Liver (tissue), 9 donors: ENCODE data around the gene OR2S2. TPM values are rescaled to one million over a fixed set of nuclear protein-coding genes. Genes with fewer than 3 reads are reported as not detected.

Experiments
- DNase-seq: peaks from one replicate; pipeline ENCODE4 v3.0.0-alpha.2; 2017; ENCODE audit warnings: low spot score
- H3K27ac ChIP-seq, 2 donors: one replicate each; pipeline ENCODE4 v1.7.0; 2013; ENCODE audit warnings: inconsistent platforms in 2 of 2, low read length in 2 of 2, control low read depth in 1 of 2, low read depth in 1 of 2, mild to moderate bottlenecking in 1 of 2
- H3K27me3 ChIP-seq, 4 donors: one replicate each; pipeline versions ENCODE4 v1.6.1 to v1.7.0; 2013; ENCODE audit warnings: low read length in 3 of 4, inconsistent platforms in 1 of 4, mild to moderate bottlenecking in 1 of 4, moderate library complexity in 1 of 4; ENCODE audit not compliant: control insufficient read depth in 4 of 4, insufficient read depth in 4 of 4
- H3K36me3 ChIP-seq, 4 donors: one replicate each; pipeline versions ENCODE4 v1.6.1 to v1.7.0; 2013; ENCODE audit warnings: low read length in 3 of 4, mild to moderate bottlenecking in 3 of 4, low read depth in 1 of 4, moderate library complexity in 1 of 4; ENCODE audit not compliant: control insufficient read depth in 4 of 4, insufficient read depth in 3 of 4
- H3K4me1 ChIP-seq, 4 donors: one replicate each; pipeline versions ENCODE4 v1.6.1 to v1.7.0; 2013; ENCODE audit warnings: low read length in 3 of 4, mild to moderate bottlenecking in 3 of 4, moderate library complexity in 1 of 4; ENCODE audit not compliant: control insufficient read depth in 4 of 4, insufficient read depth in 4 of 4
- H3K4me3 ChIP-seq, 3 donors: one replicate each; pipeline versions ENCODE4 v1.6.1 to v1.7.0; 2013; ENCODE audit warnings: low read length in 3 of 3, control low read depth in 1 of 3, low read depth in 1 of 3, mild to moderate bottlenecking in 1 of 3
- H3K9ac ChIP-seq, 2 donors: one replicate each; pipeline ENCODE4 v1.7.0; 2013; ENCODE audit warnings: low read length in 2 of 2, mild to moderate bottlenecking in 2 of 2, moderate library complexity in 2 of 2, control low read depth in 1 of 2, low read depth in 1 of 2
- H3K9me3 ChIP-seq, 4 donors: one replicate each; pipeline versions ENCODE4 v1.6.1 to v1.7.0; 2013; ENCODE audit warnings: low read length in 3 of 4; ENCODE audit not compliant: control insufficient read depth in 4 of 4
- ATF3 ChIP-seq: IDR thresholded peaks from 2 replicates; pipeline ENCODE4 v1.6.1; 2016; ENCODE audit warnings: antibody characterized with exemption
- CTCF ChIP-seq: fragments of 150-350 bp; IDR thresholded peaks from 2 replicates; pipeline ENCODE4 v1.5.1; 2017; ENCODE audit warnings: improper control_type of control experiment, low read depth, low read length; ENCODE audit not compliant: missing input control
- FOXA1 ChIP-seq: IDR thresholded peaks from 2 replicates; pipeline ENCODE4 v1.6.1; 2016; ENCODE audit warnings: antibody characterized with exemption
- FOXA2 ChIP-seq: IDR thresholded peaks from 2 replicates; pipeline ENCODE4 v1.6.1; 2016; ENCODE audit warnings: antibody characterized with exemption
- HNF4A ChIP-seq, 2 donors: conservative IDR thresholded peaks; 2 replicates each; pipeline ENCODE4 v1.6.1; 2016; ENCODE audit warnings: antibody characterized with exemption in 2 of 2, mild to moderate bottlenecking in 2 of 2
- HNF4G ChIP-seq: IDR thresholded peaks from 2 replicates; pipeline ENCODE4 v1.6.1; 2016; ENCODE audit warnings: antibody characterized with exemption
- MAX ChIP-seq: IDR thresholded peaks from 2 replicates; pipeline ENCODE4 v1.6.1; 2016; ENCODE audit warnings: antibody characterized with exemption
- NR2F2 ChIP-seq: IDR thresholded peaks from 2 replicates; pipeline ENCODE4 v1.6.1; 2016; ENCODE audit warnings: antibody characterized with exemption
- RAD21 ChIP-seq, 2 donors: IDR thresholded peaks; 2 replicates each; pipeline ENCODE4 v1.6.1; 2016; ENCODE audit warnings: antibody characterized with exemption in 2 of 2, mild to moderate bottlenecking in 2 of 2
- REST ChIP-seq: IDR thresholded peaks from 2 replicates; pipeline ENCODE4 v1.6.1; 2016; ENCODE audit warnings: antibody characterized with exemption, mild to moderate bottlenecking
- RXRA ChIP-seq, 2 donors: IDR thresholded peaks; 2 replicates each; pipeline ENCODE4 v1.6.1; 2017 to 2018; ENCODE audit warnings: antibody characterized with exemption in 2 of 2, mild to moderate bottlenecking in 1 of 2
- SP1 ChIP-seq: IDR thresholded peaks from 2 replicates; pipeline ENCODE4 v1.6.1; 2018; ENCODE audit warnings: antibody characterized with exemption, mild to moderate bottlenecking
- TAF1 ChIP-seq: conservative IDR thresholded peaks from 2 replicates; pipeline ENCODE4 v1.6.1; 2016; ENCODE audit warnings: antibody characterized with exemption, mild to moderate bottlenecking
- WGBS: extraction: QIAGEN DNeasy Blood & Tissue Kit; methylation state at CpG from one replicate; pipeline ENCODE4 v1.1.7; 2013; 5-methylcytosine and 5-hydroxymethylcytosine counted together
- polyA plus RNA-seq, 2 donors: library from polyadenylated mRNA; stranded (reverse) in 1 of 2; unstranded in 1 of 2; fragments of 200-250 nt in 1 of 2; fragments of >200 nt in 1 of 2; fragmentation: Nextera tagmentation in 1 of 2; extraction: Ambion mirVana in 1 of 2; gene quantifications; one replicate each; pipeline versions ENCODE4 v1.2.1 to v1.2.3, GENCODE V29; 2013 to 2015
- total RNA-seq, 2 donors: library from RNA; depleted of rRNA; stranded (reverse); fragments of >200 nt; gene quantifications; one replicate each; pipeline ENCODE4 v1.2.3, GENCODE V29; 2014
- donor health status: healthy.
- donor health status: healthy.
- donor health status: healthy.
- donor health status: healthy.
- donor health status: healthy.

OR2S2 gene
- total and polyA plus RNA-seq, 4 donors: not detected

GRCh38 chr9:35976726-35977125 is 18.8 kb upstream of the OR2S2 start:
- TF ChIP-seq HNF4A (conservative IDR thresholded peaks at IDR 0.05) (no peak), FOXA2 (no peak)
- WGBS: 75% methylated on average over 1 of the region's 1 CpG
- peaks cover 0 to 11% (median under 1%) of the 10 kb centered on the region in 4 donors for H3K27me3 ChIP-seq
- H3K4me1 ChIP-seq: peaks cover 0 to 3% (median 0%) of the 10 kb centered on the region in 4 donors
- no peak overlapping the region for H3K9ac ChIP-seq
- H3K36me3 ChIP-seq: no peaks in the 10 kb centered on the region
- no peak overlapping the region for H3K27ac ChIP-seq
- no peak overlapping the region for H3K4me3 ChIP-seq
- DNase-seq: no peak
- peaks cover 0 to 35% (median 5%) of the 10 kb centered on the region in 4 donors for H3K9me3 ChIP-seq

- no peaks in the 10 kb centered on the region for H3K36me3 ChIP-seq
- H3K27me3 ChIP-seq: peaks cover 0 to 7% (median 3%) of the 10 kb centered on the region in 4 donors
- no peak overlapping the region for H3K4me3 ChIP-seq
- 90% methylated on average over 1 of the region's 1 CpG for WGBS
- peaks cover 0 to 3% (median 0%) of the 10 kb centered on the region in 4 donors for H3K4me1 ChIP-seq
- H3K9me3 ChIP-seq: peaks cover 0 to 35% (median 5%) of the 10 kb centered on the region in 4 donors
- no peak overlapping the region for H3K9ac ChIP-seq
- TF ChIP-seq RAD21 (IDR thresholded peaks at IDR 0.05): no peak
- no peak for TF ChIP-seq ATF3
- no peak for TF ChIP-seq REST
- TF ChIP-seq CTCF: no peak
- no peak for TF ChIP-seq TAF1
- TF ChIP-seq HNF4G: no peak
- no peak for TF ChIP-seq HNF4A (conservative IDR thresholded peaks at IDR 0.05)
- no peak for TF ChIP-seq FOXA1
- no peak for TF ChIP-seq MAX
- TF ChIP-seq RXRA (IDR thresholded peaks at IDR 0.05): no peak
- no peak for TF ChIP-seq NR2F2
- no peak overlapping the region for H3K27ac ChIP-seq
- DNase-seq: no peak
These were observed 16.8 kb upstream of the OR2S2 start for GRCh38 chr9:35974800-35975199.

- H3K9me3 ChIP-seq: peaks cover 0 to 35% (median 5%) of the 10 kb centered on the region in 4 donors
- WGBS: 18% methylated on average over 35 of the region's 35 CpGs
These were observed 14.1 kb upstream of the OR2S2 start for GRCh38 chr9:35972093-35972492.

More at GRCh38 chr9:35972093-35972492, 14.1 kb upstream of the OR2S2 start:
- Histone ChIP-seq H3K4me3 (peak overlapping the region in 1 of 3 donors; percentile 11), H3K36me3 (no peaks in the 10 kb centered on the region), H3K9ac (no peak overlapping the region), H3K4me1 (peaks cover 0 to 3% (median 0%) of the 10 kb centered on the region in 4 donors), H3K27ac (no peak overlapping the region), H3K27me3 (peaks cover 0 to 9% (median 3%) of the 10 kb centered on the region in 4 donors)
- no peak for TF ChIP-seq FOXA2
- TF ChIP-seq HNF4G: no peak
- TF ChIP-seq REST: no peak
- no peak for TF ChIP-seq ATF3
- TF ChIP-seq SP1: no peak
- no peak for DNase-seq
